HepG2 (cell line): ENCODE measurements around the gene BCAS3. TPM values are rescaled to one million over a fixed set of nuclear protein-coding genes. Genes with fewer than 3 reads are reported as not detected.

ENCODE experiments used
- ATAC-seq: fragments of 200-7000 bp; cut with Tn5 transposase; 3 replicates; pipeline ENCODE4 v1.9.1; 2020; ENCODE audit warnings: mild to moderate bottlenecking, moderate library complexity
- BruUV-seq: library from RNA; stranded (reverse); fragments of 400-500 nt; replicated peaks from 2 replicates; lab custom pipeline; 2021; lab: Mats Ljungman, UMichigan
- CTCF ChIA-PET: fragments of 300-600 bp; formaldehyde crosslinking; extraction: SDS; loops from one replicate; lab custom pipeline; 2021; ENCODE audit warnings: low total read pairs, inconsistent platforms, low intra/inter-chr PET ratio; lab: Yijun Ruan, JAX
- POLR2A ChIA-PET: fragments of 350-600 bp; sonication (Branson Sonifier 250); formaldehyde crosslinking; loops from one replicate; lab custom pipeline; 2020; ENCODE audit warnings: antibody characterized with exemption, inconsistent platforms; lab: Yijun Ruan, JAX
- DNase-seq: peaks from one replicate; pipeline ENCODE4 v3.0.0-alpha.2; 2015; ENCODE audit warnings: low spot score
- FAIRE-seq: peaks from 3 replicates; lab custom pipeline; 2011; peaks lifted over from hg19 to GRCh38; lab: Jason Lieb, UNC
- H2AFZ ChIP-seq: one replicate; pipeline ENCODE4 v1.6.1; 2011; ENCODE audit warnings: low read length, inconsistent platforms
- H3K27ac ChIP-seq: fragments of 300-600 bp; 3 replicates; pipeline ENCODE4 v1.8.0; 2011; ENCODE audit warnings: mixed run types, mild to moderate bottlenecking, mixed read lengths, low read length, inconsistent platforms; ENCODE audit not compliant: insufficient read depth; ENCODE audit errors: extremely low read length
- H3K27me3 ChIP-seq, 2 experiments: fragments of 200-600 bp in 1 of 2; 2 replicates in 1 of 2; 3 replicates in 1 of 2; pipeline versions ENCODE4 v1.6.0 to v1.8.0; 2011; ENCODE audit warnings: low read length in 2 of 2, mild to moderate bottlenecking in 2 of 2, moderate library complexity in 2 of 2, inconsistent platforms in 1 of 2; ENCODE audit not compliant: insufficient read depth in 2 of 2, control insufficient read depth in 1 of 2
- H3K36me3 ChIP-seq, 2 experiments: fragments of 200-600 bp in 1 of 2; replicated peaks in 1 of 2; 2 replicates in 1 of 2; 3 replicates in 1 of 2; pipeline versions ENCODE4 v1.5.1 to v1.8.0; 2011; ENCODE audit warnings: low read length in 2 of 2, inconsistent platforms in 1 of 2; ENCODE audit not compliant: insufficient read depth in 2 of 2, control insufficient read depth in 1 of 2
- H3K4me1 ChIP-seq: 2 replicates; pipeline ENCODE4 v1.5.1; 2012; ENCODE audit warnings: low read length, inconsistent platforms; ENCODE audit not compliant: insufficient read depth
- H3K4me2 ChIP-seq: 2 replicates; pipeline ENCODE4 v1.6.0; 2011; ENCODE audit warnings: low read depth, low read length, inconsistent platforms
- H3K4me3 ChIP-seq, 3 experiments: fragments of 200-600 bp in 1 of 3; sonication (generic), shearing (Covaris generic) in 1 of 3; replicated peaks in 1 of 3; 2 replicates each; pipeline ENCODE4 v1.5.1; 2011 to 2016; ENCODE audit warnings: low read length in 3 of 3, inconsistent platforms in 2 of 3, low read depth in 2 of 3, mild to moderate bottlenecking in 2 of 3, control low read depth in 1 of 3, mixed read lengths in 1 of 3; ENCODE audit not compliant: insufficient read depth in 1 of 3
- H3K79me2 ChIP-seq: one replicate; pipeline ENCODE4 v1.6.1; 2011; ENCODE audit warnings: low read length, inconsistent platforms; ENCODE audit not compliant: insufficient read depth
- H3K9ac ChIP-seq: 2 replicates; pipeline ENCODE4 v1.6.0; 2011; ENCODE audit warnings: mild to moderate bottlenecking, low read depth, low read length, inconsistent platforms; ENCODE audit not compliant: insufficient read depth
- H3K9me3 ChIP-seq: 2 replicates; pipeline ENCODE4 v1.5.1; 2012; ENCODE audit warnings: mild to moderate bottlenecking, low read length
- H4K20me1 ChIP-seq: 2 replicates; pipeline ENCODE4 v1.6.0; 2011; ENCODE audit warnings: inconsistent platforms, mild to moderate bottlenecking, low read length, moderate library complexity; ENCODE audit not compliant: insufficient read depth
- FOXO4 ChIP-seq: sonication (generic); formaldehyde crosslinking; conservative IDR thresholded peaks from 2 replicates; pipeline ENCODE4 v1.8.1; 2023; ENCODE audit warnings: missing genetic modification reagents
- ZNF101 ChIP-seq: sonication (generic); formaldehyde crosslinking; IDR thresholded peaks from 2 replicates; pipeline ENCODE4 v1.4.0; 2020; ENCODE audit warnings: mild to moderate bottlenecking, low read depth, missing genetic modification reagents, borderline replicate concordance
- WGBS: methylation state at CpG from one replicate; pipeline ENCODE4 v1.1.6; 2017; ENCODE audit warnings: low lambda C conversion rate; 5-methylcytosine and 5-hydroxymethylcytosine counted together
- in situ Hi-C: cut with HindIII; loops from 2 replicates; pipeline ENCODE4 v1.10.0; 2017; ENCODE audit warnings: low pct_unique_long_range_greater_than_20kb; ENCODE audit not compliant: extremely low pct_ligation_motif_present
- intact Hi-C: fragments of 100-400 bp; cut with micrococcal nuclease; formaldehyde crosslinking; loops from one replicate; pipeline ENCODE4 v1.10.0; 2022; ENCODE audit not compliant: unreplicated experiment
- polyA plus RNA-seq, 8 experiments: library from polyadenylated mRNA; depleted of rRNA in 3 of 8; stranded (reverse) in 7 of 8; unstranded in 1 of 8; fragments of >200 nt; fragmentation: Illumina TruSeq in 4 of 8; extraction: Trizol in 4 of 8; gene quantifications; 2 replicates each; pipeline versions ENCODE4 v1.2.1 to v1.2.3, GENCODE V29; 2011 to 2016; ENCODE audit warnings: low read depth in 4 of 8, missing spikeins in 1 of 8, mixed read lengths in 1 of 8; ENCODE audit not compliant: insufficient read depth in 1 of 8
- small RNA-seq, 3 experiments: library from RNA; depleted of rRNA; stranded (forward); fragments of <200 nt; gene quantifications; one replicate each; pipeline ENCODE3, GENCODE V24; 2012; ENCODE audit warnings: low read depth in 2 of 3, low replicate concordance in 1 of 3; ENCODE audit not compliant: insufficient read length in 3 of 3, insufficient read depth in 2 of 3
- total RNA-seq, 5 experiments: library from RNA; depleted of rRNA; stranded (reverse); fragments of >200 nt; fragmentation: Illumina TruSeq; extraction: Trizol; gene quantifications; 2 replicates each; pipeline ENCODE4 v1.2.3, GENCODE V29; 2016; ENCODE audit warnings: low read depth in 1 of 5

BCAS3 gene
- total and polyA plus RNA-seq, 2 of the 13 experiments (the other 11 are each of a cell fraction or from before 2014, with no cell fraction given), result 10.7 to 11.2 TPM

GRCh38 chr17:61442136-61442775 lies 764.6 kb downstream of the BCAS3 start:
- WGBS, result 83% methylated on average over 4 of the region's 4 CpGs
- H3K4me1 ChIP-seq, result peaks cover 15% of the 10 kb centered on the region
- DNase-seq (no peak), ATAC-seq (peak; percentile 28; the same call in 2 of the 3 replicates), FAIRE-seq (no peak)
- no TSS peak for BruUV-seq
- H3K4me2 ChIP-seq, result peak overlapping the region; percentile 47
- no peak overlapping the region for H3K9ac ChIP-seq
- peaks cover 7% of the 10 kb centered on the region; the same call in 1 of the 2 replicates for H3K9me3 ChIP-seq
- CTCF ChIA-PET, result no interaction called here
- no peaks in the 10 kb centered on the region for H3K27me3 ChIP-seq
- H3K36me3 ChIP-seq, result no peaks in the 10 kb centered on the region
- TF ChIP-seq FOXO4 (CRISPR knock-in tag), result 0 out of 2 replicates have a peak, but pooled peaks have one; percentile 66
- no peak for TF ChIP-seq ZNF101 (CRISPR knock-in tag)
- no peak overlapping the region for H3K4me3 ChIP-seq
- H4K20me1 ChIP-seq, result no peaks in the 10 kb centered on the region
- POLR2A ChIA-PET, result no interaction called here
- no peak overlapping the region for H3K27ac ChIP-seq
- intact Hi-C loops (no loop called here), in situ Hi-C loops (no loop called here)
- peak overlapping the region; percentile 10 for H2AFZ ChIP-seq
- H3K79me2 ChIP-seq, result no peaks in the 10 kb centered on the region

Small RNA genes within 50 kb of the gene (small RNA-seq; reads per million reads assigned to genes)
- gene RF00019 (0 reads per million in 3 experiments), gene RN7SL448P (0 reads per million in 3 experiments), gene RN7SL606P (0 reads per million in 3 experiments), gene RNU6-623P (0 reads per million in 3 experiments)

Other genes with a start within 250 kb of the BCAS3 start
- 45.8 and 68.8 TPM in 2 replicates for gene APPBP2, start 151.6 kb upstream of the BCAS3 start, total RNA-seq (2016; rRNA removed; fragmentation: Illumina TruSeq; extraction: Trizol)
- gene APPBP2, start 151.6 kb upstream of the BCAS3 start, polyA plus RNA-seq (2011; rRNA removed), result 15.9 and 17.5 TPM in 2 replicates
- gene PPM1D, start 77.7 kb upstream of the BCAS3 start, total RNA-seq (2016; rRNA removed; fragmentation: Illumina TruSeq; extraction: Trizol), result 26.2 and 32.3 TPM in 2 replicates
- gene PPM1D, start 77.7 kb upstream of the BCAS3 start, polyA plus RNA-seq (2011; rRNA removed), result 7.3 and 8.0 TPM in 2 replicates